WTC11 (cell line): ENCODE measurements around the gene MYBPC1.

ENCODE experiments used
- GABPB1 ChIP-seq: sonication (generic); formaldehyde crosslinking; IDR thresholded peaks from 2 replicates; pipeline ENCODE4 v1.8.1; 2023; ENCODE audit warnings: mild to moderate bottlenecking, missing genetic modification reagents
- RELA ChIP-seq: sonication (generic); formaldehyde crosslinking; IDR thresholded peaks from 2 replicates; pipeline ENCODE4 v1.8.1; 2022; ENCODE audit warnings: missing genetic modification reagents, mild to moderate bottlenecking, borderline replicate concordance
- TCF7 ChIP-seq: sonication (generic); formaldehyde crosslinking; IDR thresholded peaks from 2 replicates; pipeline ENCODE4 v1.8.0; 2022; ENCODE audit warnings: mild to moderate bottlenecking, low read depth, missing genetic modification reagents, moderate library complexity
- TF ChIP-seq, protein P1 (sequence below): fragments of 200-600 bp; IDR thresholded peaks from 2 replicates; pipeline ENCODE4 v1.8.0; 2022; ENCODE audit warnings: antibody characterized with exemption
- TF ChIP-seq, protein P2 (sequence below): sonication (generic); formaldehyde crosslinking; IDR thresholded peaks from 2 replicates; pipeline ENCODE4 v1.8.0; 2023; ENCODE audit warnings: missing genetic modification reagents
- TF ChIP-seq, protein P3 (sequence below): sonication (generic); formaldehyde crosslinking; IDR thresholded peaks from 2 replicates; pipeline ENCODE4 v1.8.1; 2022; ENCODE audit warnings: low read depth, missing genetic modification reagents, borderline replicate concordance
- TF ChIP-seq, protein P4 (sequence below): sonication (generic); formaldehyde crosslinking; IDR thresholded peaks from 2 replicates; pipeline ENCODE4 v1.8.0; 2022; ENCODE audit warnings: mild to moderate bottlenecking, missing genetic modification reagents

DNA sequence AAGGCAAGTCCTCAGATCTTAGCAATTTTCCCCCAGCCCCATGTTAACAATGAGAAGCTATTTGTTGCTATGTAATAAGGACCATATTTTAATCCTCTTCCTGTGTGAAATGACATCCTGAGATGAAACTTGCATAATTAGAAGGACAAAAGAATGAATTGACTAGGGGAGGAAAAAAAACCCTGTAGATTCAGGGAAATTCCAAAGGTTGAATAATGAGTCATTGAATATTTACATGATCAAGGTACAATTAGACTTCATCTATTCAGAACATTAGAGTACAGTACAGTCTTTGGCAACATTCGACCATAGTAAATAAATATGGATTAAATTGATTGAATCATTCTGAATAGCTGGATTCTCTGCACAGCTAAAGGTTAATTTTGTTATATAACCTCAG, 9.4 kb downstream of the MYBPC1 start:
- TF ChIP-seq, protein P1, sequence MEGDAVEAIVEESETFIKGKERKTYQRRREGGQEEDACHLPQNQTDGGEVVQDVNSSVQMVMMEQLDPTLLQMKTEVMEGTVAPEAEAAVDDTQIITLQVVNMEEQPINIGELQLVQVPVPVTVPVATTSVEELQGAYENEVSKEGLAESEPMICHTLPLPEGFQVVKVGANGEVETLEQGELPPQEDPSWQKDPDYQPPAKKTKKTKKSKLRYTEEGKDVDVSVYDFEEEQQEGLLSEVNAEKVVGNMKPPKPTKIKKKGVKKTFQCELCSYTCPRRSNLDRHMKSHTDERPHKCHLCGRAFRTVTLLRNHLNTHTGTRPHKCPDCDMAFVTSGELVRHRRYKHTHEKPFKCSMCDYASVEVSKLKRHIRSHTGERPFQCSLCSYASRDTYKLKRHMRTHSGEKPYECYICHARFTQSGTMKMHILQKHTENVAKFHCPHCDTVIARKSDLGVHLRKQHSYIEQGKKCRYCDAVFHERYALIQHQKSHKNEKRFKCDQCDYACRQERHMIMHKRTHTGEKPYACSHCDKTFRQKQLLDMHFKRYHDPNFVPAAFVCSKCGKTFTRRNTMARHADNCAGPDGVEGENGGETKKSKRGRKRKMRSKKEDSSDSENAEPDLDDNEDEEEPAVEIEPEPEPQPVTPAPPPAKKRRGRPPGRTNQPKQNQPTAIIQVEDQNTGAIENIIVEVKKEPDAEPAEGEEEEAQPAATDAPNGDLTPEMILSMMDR, result no peak
- TF ChIP-seq, protein P2, sequence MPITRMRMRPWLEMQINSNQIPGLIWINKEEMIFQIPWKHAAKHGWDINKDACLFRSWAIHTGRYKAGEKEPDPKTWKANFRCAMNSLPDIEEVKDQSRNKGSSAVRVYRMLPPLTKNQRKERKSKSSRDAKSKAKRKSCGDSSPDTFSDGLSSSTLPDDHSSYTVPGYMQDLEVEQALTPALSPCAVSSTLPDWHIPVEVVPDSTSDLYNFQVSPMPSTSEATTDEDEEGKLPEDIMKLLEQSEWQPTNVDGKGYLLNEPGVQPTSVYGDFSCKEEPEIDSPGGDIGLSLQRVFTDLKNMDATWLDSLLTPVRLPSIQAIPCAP (CRISPR knock-in tag), result no peak
- TF ChIP-seq, protein P3, sequence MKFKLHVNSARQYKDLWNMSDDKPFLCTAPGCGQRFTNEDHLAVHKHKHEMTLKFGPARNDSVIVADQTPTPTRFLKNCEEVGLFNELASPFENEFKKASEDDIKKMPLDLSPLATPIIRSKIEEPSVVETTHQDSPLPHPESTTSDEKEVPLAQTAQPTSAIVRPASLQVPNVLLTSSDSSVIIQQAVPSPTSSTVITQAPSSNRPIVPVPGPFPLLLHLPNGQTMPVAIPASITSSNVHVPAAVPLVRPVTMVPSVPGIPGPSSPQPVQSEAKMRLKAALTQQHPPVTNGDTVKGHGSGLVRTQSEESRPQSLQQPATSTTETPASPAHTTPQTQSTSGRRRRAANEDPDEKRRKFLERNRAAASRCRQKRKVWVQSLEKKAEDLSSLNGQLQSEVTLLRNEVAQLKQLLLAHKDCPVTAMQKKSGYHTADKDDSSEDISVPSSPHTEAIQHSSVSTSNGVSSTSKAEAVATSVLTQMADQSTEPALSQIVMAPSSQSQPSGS (CRISPR knock-in tag), result no peak
- TF ChIP-seq TCF7 (CRISPR knock-in tag) (no peak), RELA (CRISPR knock-in tag) (no peak), GABPB1 (CRISPR knock-in tag) (no peak)
- TF ChIP-seq, protein P4, sequence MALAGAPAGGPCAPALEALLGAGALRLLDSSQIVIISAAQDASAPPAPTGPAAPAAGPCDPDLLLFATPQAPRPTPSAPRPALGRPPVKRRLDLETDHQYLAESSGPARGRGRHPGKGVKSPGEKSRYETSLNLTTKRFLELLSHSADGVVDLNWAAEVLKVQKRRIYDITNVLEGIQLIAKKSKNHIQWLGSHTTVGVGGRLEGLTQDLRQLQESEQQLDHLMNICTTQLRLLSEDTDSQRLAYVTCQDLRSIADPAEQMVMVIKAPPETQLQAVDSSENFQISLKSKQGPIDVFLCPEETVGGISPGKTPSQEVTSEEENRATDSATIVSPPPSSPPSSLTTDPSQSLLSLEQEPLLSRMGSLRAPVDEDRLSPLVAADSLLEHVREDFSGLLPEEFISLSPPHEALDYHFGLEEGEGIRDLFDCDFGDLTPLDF (CRISPR knock-in tag), result no peak
